Panc1 (cell line): ENCODE results near the gene LYPD6B. TPM values are rescaled to one million over a fixed set of nuclear protein-coding genes. Genes with fewer than 3 reads are reported as not detected.

ENCODE experiments used
- ATAC-seq: fragments of 200-7000 bp; cut with Tn5 transposase; 2 replicates; pipeline ENCODE4 v1.9.1; 2020; ENCODE audit warnings: mild to moderate bottlenecking, moderate library complexity
- BruUV-seq: library from RNA; stranded (reverse); fragments of 400-500 nt; replicated peaks from 2 replicates; lab custom pipeline; 2021; lab: Mats Ljungman, UMichigan
- CTCF ChIA-PET: fragments of 300-600 bp; sonication (Branson Sonifier 250); formaldehyde crosslinking; loops from one replicate; lab custom pipeline; 2022; ENCODE audit warnings: antibody characterized with exemption; lab: Charles Lee
- POLR2A ChIA-PET: fragments of 300-600 bp; sonication (Branson Sonifier 250); formaldehyde crosslinking; loops from one replicate; lab custom pipeline; 2022; ENCODE audit warnings: antibody characterized with exemption; lab: Charles Lee
- DNase-seq: peaks from one replicate; pipeline ENCODE4 v3.0.0-alpha.2; 2010; ENCODE audit warnings: low read depth, low spot score
- H3K27ac ChIP-seq: 2 replicates; pipeline ENCODE4 v1.5.1; 2011; ENCODE audit warnings: mild to moderate bottlenecking, low read length, inconsistent platforms
- H3K27me3 ChIP-seq: fragments of 200-500 bp; sonication (Bioruptor generic); 2 replicates; pipeline ENCODE4 v1.6.0; 2014; ENCODE audit warnings: low read length, inconsistent platforms; ENCODE audit not compliant: control insufficient read depth, insufficient read depth
- H3K36me3 ChIP-seq: fragments of 200-500 bp; sonication (Bioruptor generic); 2 replicates; pipeline ENCODE4 v1.5.1; 2014; ENCODE audit warnings: inconsistent platforms, mild to moderate bottlenecking, low read length, moderate library complexity; ENCODE audit not compliant: control insufficient read depth, insufficient read depth
- H3K4me1 ChIP-seq: 2 replicates; pipeline ENCODE4 v1.5.1; 2011; ENCODE audit warnings: inconsistent platforms, mild to moderate bottlenecking, low read length, moderate library complexity; ENCODE audit not compliant: control insufficient read depth, insufficient read depth
- H3K4me3 ChIP-seq, 2 experiments: 2 replicates each; pipeline ENCODE4 v1.5.1; 2011 to 2012; ENCODE audit warnings: low read depth in 2 of 2, low read length in 2 of 2, mild to moderate bottlenecking in 2 of 2, inconsistent platforms in 1 of 2, moderate library complexity in 1 of 2
- H3K9me3 ChIP-seq: fragments of 200-500 bp; sonication (Bioruptor generic); 2 replicates; pipeline ENCODE4 v1.5.1; 2014; ENCODE audit warnings: low read depth, mild to moderate bottlenecking, inconsistent platforms, low read length, moderate library complexity; ENCODE audit not compliant: control insufficient read depth, insufficient read depth
- POLR2AphosphoS5 ChIP-seq: IDR thresholded peaks from 2 replicates; pipeline ENCODE4 v1.6.1; 2012; ENCODE audit warnings: mild to moderate bottlenecking, low read depth, low read length, moderate library complexity
- SIN3A ChIP-seq: IDR thresholded peaks from 2 replicates; pipeline ENCODE4 v1.6.1; 2012; ENCODE audit warnings: low read depth, mild to moderate bottlenecking, low read length, moderate library complexity, borderline replicate concordance; ENCODE audit not compliant: insufficient read depth
- TCF7L2 ChIP-seq: IDR thresholded peaks from 2 replicates; pipeline ENCODE4 v1.6.1; 2011; ENCODE audit warnings: mild to moderate bottlenecking, low read depth, low read length, inconsistent platforms
- in situ Hi-C: cut with HindIII; loops from 2 replicates; pipeline ENCODE4 v1.10.0; 2016; ENCODE audit warnings: low sequenced_read_pairs, low pct_unique_long_range_greater_than_20kb
- intact Hi-C: fragments of 100-400 bp; cut with micrococcal nuclease; formaldehyde crosslinking; loops from one replicate; pipeline ENCODE4 v1.10.0; 2022; ENCODE audit not compliant: unreplicated experiment
- total RNA-seq: library from RNA; stranded (reverse); gene quantifications from one replicate; pipeline ENCODE4 v1.2.1, GENCODE V29; 2021; ENCODE audit not compliant: unreplicated experiment
- TF ChIP-seq, protein P1 (sequence below): fragments of 450-650 bp; IDR thresholded peaks from 2 replicates; pipeline ENCODE4 v1.5.1; 2017; ENCODE audit warnings: mild to moderate bottlenecking
- TF ChIP-seq, protein P2 (sequence below), 2 experiments: IDR thresholded peaks; 2 replicates each; pipeline ENCODE4 v1.6.1; 2011 to 2012; ENCODE audit warnings: low read depth in 2 of 2, control low read depth in 1 of 2, low read length in 1 of 2, mild to moderate bottlenecking in 1 of 2, moderate library complexity in 1 of 2; ENCODE audit not compliant: insufficient read depth in 1 of 2

LYPD6B gene
- total RNA-seq, 1 experiment from 2014 or later, result 2.2 TPM

DNA sequence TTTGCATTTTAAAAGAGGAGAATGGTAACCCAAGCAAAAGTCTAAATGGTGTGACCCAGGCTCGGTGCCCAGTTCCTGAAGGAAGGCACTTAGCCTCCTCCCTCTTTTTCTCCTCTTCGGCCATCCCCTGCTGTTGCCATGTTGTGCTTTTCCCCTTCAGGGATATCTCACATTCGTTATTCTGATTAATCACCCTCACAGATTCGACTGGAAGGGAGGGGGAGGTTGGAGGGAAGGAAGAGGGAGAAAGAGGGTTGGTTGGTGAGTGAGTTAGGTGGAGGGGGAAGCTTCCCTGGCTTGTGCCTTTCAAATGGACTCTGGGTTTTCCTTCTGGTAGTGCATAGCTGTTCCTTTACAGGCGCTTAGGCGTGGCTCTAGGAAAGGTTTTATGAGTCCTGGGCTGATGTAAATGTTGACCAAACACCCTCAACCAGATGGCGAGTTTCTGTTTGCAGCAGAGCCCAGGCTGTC lies 39.0 kb upstream of the LYPD6B start:
- no peaks in the 10 kb centered on the region; the same call in 1 of the 2 replicates for H3K27me3 ChIP-seq
- TF ChIP-seq POLR2AphosphoS5 (no peak), TCF7L2 (no peak), SIN3A (no peak)
- TF ChIP-seq, protein P1, sequence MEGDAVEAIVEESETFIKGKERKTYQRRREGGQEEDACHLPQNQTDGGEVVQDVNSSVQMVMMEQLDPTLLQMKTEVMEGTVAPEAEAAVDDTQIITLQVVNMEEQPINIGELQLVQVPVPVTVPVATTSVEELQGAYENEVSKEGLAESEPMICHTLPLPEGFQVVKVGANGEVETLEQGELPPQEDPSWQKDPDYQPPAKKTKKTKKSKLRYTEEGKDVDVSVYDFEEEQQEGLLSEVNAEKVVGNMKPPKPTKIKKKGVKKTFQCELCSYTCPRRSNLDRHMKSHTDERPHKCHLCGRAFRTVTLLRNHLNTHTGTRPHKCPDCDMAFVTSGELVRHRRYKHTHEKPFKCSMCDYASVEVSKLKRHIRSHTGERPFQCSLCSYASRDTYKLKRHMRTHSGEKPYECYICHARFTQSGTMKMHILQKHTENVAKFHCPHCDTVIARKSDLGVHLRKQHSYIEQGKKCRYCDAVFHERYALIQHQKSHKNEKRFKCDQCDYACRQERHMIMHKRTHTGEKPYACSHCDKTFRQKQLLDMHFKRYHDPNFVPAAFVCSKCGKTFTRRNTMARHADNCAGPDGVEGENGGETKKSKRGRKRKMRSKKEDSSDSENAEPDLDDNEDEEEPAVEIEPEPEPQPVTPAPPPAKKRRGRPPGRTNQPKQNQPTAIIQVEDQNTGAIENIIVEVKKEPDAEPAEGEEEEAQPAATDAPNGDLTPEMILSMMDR, result no peak
- TF ChIP-seq, protein P2, sequence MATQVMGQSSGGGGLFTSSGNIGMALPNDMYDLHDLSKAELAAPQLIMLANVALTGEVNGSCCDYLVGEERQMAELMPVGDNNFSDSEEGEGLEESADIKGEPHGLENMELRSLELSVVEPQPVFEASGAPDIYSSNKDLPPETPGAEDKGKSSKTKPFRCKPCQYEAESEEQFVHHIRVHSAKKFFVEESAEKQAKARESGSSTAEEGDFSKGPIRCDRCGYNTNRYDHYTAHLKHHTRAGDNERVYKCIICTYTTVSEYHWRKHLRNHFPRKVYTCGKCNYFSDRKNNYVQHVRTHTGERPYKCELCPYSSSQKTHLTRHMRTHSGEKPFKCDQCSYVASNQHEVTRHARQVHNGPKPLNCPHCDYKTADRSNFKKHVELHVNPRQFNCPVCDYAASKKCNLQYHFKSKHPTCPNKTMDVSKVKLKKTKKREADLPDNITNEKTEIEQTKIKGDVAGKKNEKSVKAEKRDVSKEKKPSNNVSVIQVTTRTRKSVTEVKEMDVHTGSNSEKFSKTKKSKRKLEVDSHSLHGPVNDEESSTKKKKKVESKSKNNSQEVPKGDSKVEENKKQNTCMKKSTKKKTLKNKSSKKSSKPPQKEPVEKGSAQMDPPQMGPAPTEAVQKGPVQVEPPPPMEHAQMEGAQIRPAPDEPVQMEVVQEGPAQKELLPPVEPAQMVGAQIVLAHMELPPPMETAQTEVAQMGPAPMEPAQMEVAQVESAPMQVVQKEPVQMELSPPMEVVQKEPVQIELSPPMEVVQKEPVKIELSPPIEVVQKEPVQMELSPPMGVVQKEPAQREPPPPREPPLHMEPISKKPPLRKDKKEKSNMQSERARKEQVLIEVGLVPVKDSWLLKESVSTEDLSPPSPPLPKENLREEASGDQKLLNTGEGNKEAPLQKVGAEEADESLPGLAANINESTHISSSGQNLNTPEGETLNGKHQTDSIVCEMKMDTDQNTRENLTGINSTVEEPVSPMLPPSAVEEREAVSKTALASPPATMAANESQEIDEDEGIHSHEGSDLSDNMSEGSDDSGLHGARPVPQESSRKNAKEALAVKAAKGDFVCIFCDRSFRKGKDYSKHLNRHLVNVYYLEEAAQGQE (IDR thresholded peaks at IDR 0.05; ENCODE audit: insufficient read depth in 1 of 2, low read depth in 2 of 2, low read length in 1 of 2), result no peak
- BruUV-seq, result no TSS peak
- H3K36me3 ChIP-seq, result no peaks in the 10 kb centered on the region
- no peaks in the 10 kb centered on the region for H3K9me3 ChIP-seq
- no peak overlapping the region for H3K4me3 ChIP-seq
- H3K27ac ChIP-seq, result no peak overlapping the region
- ATAC-seq (no peak), DNase-seq (no peak)
- ChIA-PET CTCF (no interaction called here), POLR2A (no interaction called here)
- intact Hi-C loops (no loop called here), in situ Hi-C loops (no loop called here)
- no peaks in the 10 kb centered on the region for H3K4me1 ChIP-seq

DNA sequence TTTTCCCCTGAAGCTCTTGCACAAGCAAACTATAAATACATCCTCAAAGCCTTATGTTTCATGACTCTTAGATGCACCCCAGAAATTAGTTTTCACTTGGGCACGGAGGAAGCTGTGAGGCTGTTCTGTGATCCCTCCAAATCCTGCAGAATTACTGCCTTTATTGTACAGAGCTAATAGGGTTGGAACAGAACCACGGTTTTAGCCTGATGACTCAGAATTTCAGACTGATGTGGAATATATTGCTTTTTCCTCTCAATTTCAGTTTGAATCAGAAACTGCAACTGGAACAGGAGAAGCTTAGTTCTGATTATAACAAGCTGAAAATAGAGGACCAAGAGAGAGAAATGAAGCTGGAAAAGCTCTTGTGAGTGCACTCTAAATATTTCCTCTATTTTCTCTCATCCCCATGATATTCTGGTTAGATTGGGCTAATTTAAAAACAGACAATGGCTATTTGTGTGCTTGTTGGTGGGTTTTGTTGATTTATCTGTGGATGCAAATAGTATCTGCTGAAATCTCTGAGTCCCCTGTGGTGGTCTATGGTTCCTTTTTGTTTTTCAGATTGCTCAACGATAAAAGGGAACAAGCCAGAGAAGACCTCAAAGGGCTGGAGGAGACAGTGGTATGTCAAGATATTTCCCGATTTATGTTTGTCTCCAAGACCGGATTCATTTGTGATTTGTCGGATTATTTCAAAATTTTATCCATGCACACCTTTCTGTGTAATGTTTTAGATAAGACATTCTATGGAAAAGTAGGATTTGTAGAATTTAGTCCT lies 38.2 kb upstream of the LYPD6B start:
- BruUV-seq, result no TSS peak
- POLR2A ChIA-PET, result no interaction called here
- CTCF ChIA-PET, result no interaction called here
- no peaks in the 10 kb centered on the region for H3K4me1 ChIP-seq
- in situ Hi-C loops (no loop called here), intact Hi-C loops (no loop called here)
- TF ChIP-seq, protein P2 (IDR thresholded peaks at IDR 0.05; ENCODE audit: insufficient read depth in 1 of 2, low read depth in 2 of 2, low read length in 1 of 2), result no peak
- TF ChIP-seq SIN3A, result no peak
- TF ChIP-seq, protein P1, result no peak
- TF ChIP-seq POLR2AphosphoS5, result no peak
- TF ChIP-seq TCF7L2, result no peak
- DNase-seq, result no peak
- H3K4me3 ChIP-seq, result no peak overlapping the region
- no peaks in the 10 kb centered on the region for H3K36me3 ChIP-seq
- no peak for ATAC-seq
- no peaks in the 10 kb centered on the region; the same call in 1 of the 2 replicates for H3K27me3 ChIP-seq
- no peak overlapping the region for H3K27ac ChIP-seq
- no peaks in the 10 kb centered on the region for H3K9me3 ChIP-seq
